HG03439 (cell line): ENCODE measurements around the gene JDP2.
"Not testable (repeated sequence)": the region's sequence is repeated elsewhere in the genome, so short reads cannot be mapped to it uniquely, and the experiment has no call there.

Source experiments
- ATAC-seq: cut with Tn5 transposase; IDR thresholded peaks from one replicate; pipeline ENCODE4 v1.9.1; 2021; ENCODE audit warnings: mild to moderate bottlenecking, moderate library complexity; ENCODE audit not compliant: unreplicated experiment

JDP2 gene

GRCh38 chr14:75454963-75455546, 27.2 kb downstream of the JDP2 start:
- no peak for ATAC-seq

GRCh38 chr14:75456069-75456996, 28.5 kb downstream of the JDP2 start:
- ATAC-seq: no peak

- ATAC-seq: no peak
Measured at GRCh38 chr14:75456997-75457335, 29.1 kb downstream of the JDP2 start.

GRCh38 chr14:75457648-75458165, 29.9 kb downstream of the JDP2 start:
- no peak for ATAC-seq

- ATAC-seq: no peak
Measured at GRCh38 chr14:75458305-75458704, 30.5 kb downstream of the JDP2 start.

- ATAC-seq: no peak
Measured at GRCh38 chr14:75459099-75459741, 31.4 kb downstream of the JDP2 start.

- ATAC-seq: no peak
Measured at GRCh38 chr14:75459791-75460190, 32.0 kb downstream of the JDP2 start.

GRCh38 chr14:75460394-75460793, 32.6 kb downstream of the JDP2 start:
- no peak for ATAC-seq

- ATAC-seq: no peak
Measured at GRCh38 chr14:75461303-75461702, 33.5 kb downstream of the JDP2 start.

GRCh38 chr14:75461755-75462349, 34.0 kb downstream of the JDP2 start:
- ATAC-seq: no peak

GRCh38 chr14:75464626-75465025, 36.8 kb downstream of the JDP2 start:
- no peak for ATAC-seq

- no peak for ATAC-seq
Measured at GRCh38 chr14:75467763-75468162, 39.9 kb downstream of the JDP2 start.

- no peak for ATAC-seq
Measured at GRCh38 chr14:75469164-75469563, 41.3 kb downstream of the JDP2 start.

GRCh38 chr14:75469606-75470237, 41.9 kb downstream of the JDP2 start:
- ATAC-seq: no peak

GRCh38 chr14:75470238-75470797, 42.5 kb downstream of the JDP2 start:
- no peak for ATAC-seq

GRCh38 chr14:75471059-75471458, 43.2 kb downstream of the JDP2 start:
- no peak for ATAC-seq

GRCh38 chr14:75474127-75474526, 46.3 kb downstream of the JDP2 start:
- ATAC-seq: not testable (repeated sequence)

- no peak for ATAC-seq
Measured at GRCh38 chr14:75476274-75476995, 48.6 kb downstream of the JDP2 start.

GRCh38 chr14:75477881-75478280, 50.1 kb downstream of the JDP2 start:
- no peak for ATAC-seq
